Measurements from ENCODE around the gene ZNF14. TPM values are rescaled to one million over a fixed set of nuclear protein-coding genes. Genes with fewer than 3 reads are reported as not detected.

ZNF14 gene
- total and polyA plus RNA-seq, 9 of the 15 experiments (the other 6 are each of a cell fraction or from before 2014, with no cell fraction given): 1.9 to 7.0 (median 4.0) TPM

DNA sequence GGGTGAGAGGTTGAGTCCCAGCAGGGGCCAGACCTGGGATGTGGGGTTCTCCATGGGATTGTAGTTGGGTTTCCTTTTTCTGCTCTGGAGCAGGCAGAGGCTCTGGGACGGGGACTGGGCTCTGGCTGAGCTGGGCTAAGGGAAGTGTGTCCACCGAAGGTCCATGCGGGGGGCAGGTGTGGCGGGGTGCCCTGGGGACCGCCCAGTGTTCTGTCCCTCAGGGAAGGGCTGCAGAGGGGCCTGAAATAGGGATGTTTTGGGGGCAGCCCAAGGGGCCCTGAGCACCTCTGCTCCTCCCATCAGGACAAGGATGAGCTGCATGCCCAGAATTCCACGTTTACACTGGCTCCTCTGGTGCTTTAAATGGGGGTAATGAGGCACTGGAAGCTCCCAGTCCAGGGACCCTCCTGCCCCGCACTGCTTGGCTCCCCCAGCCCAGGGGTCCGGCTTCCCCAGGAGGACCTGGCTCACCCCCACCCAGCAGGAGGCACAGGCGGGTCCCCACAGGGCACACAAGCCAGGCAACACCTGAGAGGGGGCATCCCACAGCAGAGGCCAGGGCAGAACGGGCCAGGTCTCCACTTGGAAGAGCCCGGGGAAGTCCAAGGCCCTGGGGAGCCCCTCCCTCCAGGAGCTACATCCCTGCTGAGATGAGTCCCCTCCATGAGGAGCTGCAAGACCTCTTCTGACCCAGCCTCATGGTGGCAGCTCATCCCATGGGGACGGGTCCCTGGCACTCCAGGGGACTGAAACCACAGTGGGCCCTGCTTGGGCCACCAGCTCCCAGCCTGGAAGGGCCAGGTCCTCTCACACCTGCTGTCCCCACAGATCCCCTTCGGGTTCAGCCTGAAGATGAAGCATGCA lies 14.7 kb upstream of the ZNF14 start:
- POLR2A ChIA-PET: interaction anchor here (0.6 to 0.9 kb wide), 2 partner anchors 9 to 15 kb away, joined by 3 read pairs; partner anchors contain the start of gene ZNF14
- H3K27me3 ChIP-seq (ENCODE audit: control insufficient read depth in 2 of 2, insufficient read depth in 2 of 2, low read length in 2 of 2): peaks cover 14 to 80% of the 10 kb centered on the region in 2 experiments; a peak in 4 of 5 replicates
- BruUV-seq (replicated peaks): no TSS peak
- H3K27ac ChIP-seq (ENCODE audit: extremely low read depth, low read depth, low read length): no peak overlapping the region
- no peaks in the 10 kb centered on the region for H3K9me3 ChIP-seq (replicated peaks; ENCODE audit: control insufficient read depth, insufficient read depth, low read depth, low read length)
- H4K20me1 ChIP-seq (replicated peaks; ENCODE audit: control insufficient read depth, insufficient read depth, low read length): no peaks in the 10 kb centered on the region
- peaks cover 3% of the 10 kb centered on the region for H3K9me1 ChIP-seq (ENCODE audit: control insufficient read depth, insufficient read depth, low read length)
- no peaks in the 10 kb centered on the region for H3K79me2 ChIP-seq (ENCODE audit: control insufficient read depth, insufficient read depth, low read length)
- H3K4me2 ChIP-seq (ENCODE audit: insufficient read depth, low read length): no peak overlapping the region
- in situ Hi-C loops (cut with MboI): no loop called here
- DNase-seq (ENCODE audit: extremely low read depth in 1 of 4, low spot score in 3 of 4) (peak in 1 of 4 experiments; percentile 2), ATAC-seq (no peak), FAIRE-seq (no peak)
- H2AFZ ChIP-seq (ENCODE audit: low read depth, low read length): no peak overlapping the region
- H3K36me3 ChIP-seq (ENCODE audit: control insufficient read depth, insufficient read depth, low read length): no peaks in the 10 kb centered on the region
- no peak overlapping the region for H3K9ac ChIP-seq (ENCODE audit: insufficient read depth in 1 of 2, low read depth in 2 of 2, low read length in 2 of 2)
- no peak overlapping the region for H3K4me3 ChIP-seq
- WGBS (ENCODE audit: insufficient coverage, low coverage, missing lambda C conversion rate): under 1% methylated on average over 13 of the region's 13 CpGs
- CTCF ChIA-PET (ENCODE audit: low intra/inter-chr PET ratio): no interaction called here
- intact Hi-C loops (cut with micrococcal nuclease): loop anchor here (10.0 kb wide), 1 partner anchor 183 kb away; no protein-coding TSS in a partner anchor
- peaks cover 0 to 20% of the 10 kb centered on the region in 2 experiments; a peak in 3 of 5 replicates for H3K4me1 ChIP-seq (replicated peaks in 1 of 2; ENCODE audit: control insufficient read depth in 2 of 2, insufficient read depth in 2 of 2, low read length in 2 of 2)
- TF ChIP-seq, protein P1, sequence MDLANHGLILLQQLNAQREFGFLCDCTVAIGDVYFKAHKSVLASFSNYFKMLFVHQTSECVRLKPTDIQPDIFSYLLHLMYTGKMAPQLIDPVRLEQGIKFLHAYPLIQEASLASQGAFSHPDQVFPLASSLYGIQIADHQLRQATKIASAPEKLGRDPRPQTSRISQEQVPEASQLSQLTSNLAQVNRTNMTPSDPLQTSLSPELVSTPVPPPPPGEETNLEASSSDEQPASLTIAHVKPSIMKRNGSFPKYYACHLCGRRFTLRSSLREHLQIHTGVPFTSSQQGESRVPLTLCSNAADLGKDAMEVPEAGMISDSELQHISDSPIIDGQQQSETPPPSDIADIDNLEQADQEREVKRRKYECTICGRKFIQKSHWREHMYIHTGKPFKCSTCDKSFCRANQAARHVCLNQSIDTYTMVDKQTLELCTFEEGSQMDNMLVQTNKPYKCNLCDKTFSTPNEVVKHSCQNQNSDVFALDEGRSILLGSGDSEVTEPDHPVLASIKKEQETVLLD (IDR thresholded peaks at IDR 0.05): no peak
- TF ChIP-seq NCOA6 (IDR thresholded peaks at IDR 0.05) (no peak), JUND (IDR thresholded peaks at IDR 0.05; ENCODE audit: borderline replicate concordance, low read depth, low read length) (no peak), JUND (tag; IDR thresholded peaks at IDR 0.05; ENCODE audit: borderline replicate concordance, low read depth, low read length) (no peak), CEBPB (tag; IDR thresholded peaks at IDR 0.05) (no peak), SNIP1 (IDR thresholded peaks at IDR 0.05; ENCODE audit: low read depth) (no peak), POLR2AphosphoS5 (IDR thresholded peaks at IDR 0.05; ENCODE audit: control insufficient read depth, insufficient read depth, low read depth, low read length) (no peak), ZKSCAN8 (CRISPR knock-in tag; IDR thresholded peaks at IDR 0.05) (no peak), SIRT6 (IDR thresholded peaks at IDR 0.05; ENCODE audit: low read depth, low read length) (no peak), ETS2 (tag; IDR thresholded peaks at IDR 0.05; ENCODE audit: borderline replicate concordance, poor library complexity, severe bottlenecking) (no peak), HIVEP1 (CRISPR knock-in tag; IDR thresholded peaks at IDR 0.05) (no peak)
- TF ChIP-seq, protein P2, sequence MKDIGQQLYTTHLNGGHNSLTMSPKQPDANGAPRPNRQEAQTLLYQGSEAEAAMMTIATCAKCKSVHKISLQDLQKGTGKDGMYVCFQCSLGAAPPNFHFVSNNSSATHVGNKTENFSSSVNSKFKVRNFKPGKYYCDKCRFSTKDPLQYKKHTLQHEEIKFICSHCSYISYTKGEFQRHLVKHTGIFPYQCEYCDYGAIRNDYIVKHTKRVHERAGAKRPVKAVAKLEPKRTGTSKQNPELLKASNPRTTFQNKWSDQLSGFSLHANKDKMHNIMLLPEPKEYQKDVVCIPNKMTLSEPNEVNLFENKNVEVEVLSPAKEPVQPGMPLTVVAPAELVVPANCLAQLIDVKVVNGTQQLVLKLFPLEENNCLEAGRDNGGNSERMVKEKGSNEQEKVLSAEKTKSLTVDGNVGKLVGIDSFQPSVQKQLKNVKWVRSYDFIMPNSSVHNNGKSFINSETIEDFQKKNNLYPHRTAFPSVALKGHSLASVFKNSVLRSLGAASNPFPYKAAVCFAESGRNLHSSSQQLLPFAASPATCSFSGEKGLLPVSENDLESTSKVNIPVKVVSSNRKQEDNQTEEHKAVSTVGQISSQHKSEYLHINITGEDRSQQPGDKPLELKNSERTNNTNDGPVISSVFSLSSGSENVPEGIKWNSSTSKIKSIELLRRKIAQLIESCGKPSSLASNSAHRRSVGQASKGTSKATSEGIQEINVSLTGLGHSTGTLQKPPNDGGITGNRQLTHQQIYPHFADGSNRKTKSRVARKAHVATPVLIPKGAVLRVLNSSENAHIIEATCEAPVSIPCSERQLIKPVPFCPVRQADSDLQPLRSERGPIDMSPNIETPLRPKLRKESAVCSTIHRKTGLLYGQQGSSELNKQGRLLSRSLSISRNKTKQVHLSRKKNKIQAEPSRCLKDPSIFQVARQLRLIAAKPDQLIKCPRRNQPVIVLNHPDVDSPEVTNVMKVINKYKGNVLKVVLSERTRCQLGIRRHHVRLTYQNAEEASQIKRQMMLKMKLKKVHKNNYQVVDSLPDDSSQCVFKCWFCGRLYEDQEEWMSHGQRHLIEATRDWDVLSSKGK (CRISPR knock-in tag; IDR thresholded peaks at IDR 0.05): no peak
- TF ChIP-seq, protein P3, sequence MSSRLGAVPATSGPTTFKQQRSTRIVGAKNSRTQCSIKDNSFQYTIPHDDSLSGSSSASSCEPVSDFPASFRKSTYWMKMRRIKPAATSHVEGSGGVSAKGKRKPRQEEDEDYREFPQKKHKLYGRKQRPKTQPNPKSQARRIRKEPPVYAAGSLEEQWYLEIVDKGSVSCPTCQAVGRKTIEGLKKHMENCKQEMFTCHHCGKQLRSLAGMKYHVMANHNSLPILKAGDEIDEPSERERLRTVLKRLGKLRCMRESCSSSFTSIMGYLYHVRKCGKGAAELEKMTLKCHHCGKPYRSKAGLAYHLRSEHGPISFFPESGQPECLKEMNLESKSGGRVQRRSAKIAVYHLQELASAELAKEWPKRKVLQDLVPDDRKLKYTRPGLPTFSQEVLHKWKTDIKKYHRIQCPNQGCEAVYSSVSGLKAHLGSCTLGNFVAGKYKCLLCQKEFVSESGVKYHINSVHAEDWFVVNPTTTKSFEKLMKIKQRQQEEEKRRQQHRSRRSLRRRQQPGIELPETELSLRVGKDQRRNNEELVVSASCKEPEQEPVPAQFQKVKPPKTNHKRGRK (tag; IDR thresholded peaks at IDR 0.05): no peak

All from K562 (cell line).